Measurements from ENCODE around the gene DOK3.
A peak's percentile ranks its signal among the peaks of the same experiment; 100 is the strongest.

The DOK3 gene

DNA sequence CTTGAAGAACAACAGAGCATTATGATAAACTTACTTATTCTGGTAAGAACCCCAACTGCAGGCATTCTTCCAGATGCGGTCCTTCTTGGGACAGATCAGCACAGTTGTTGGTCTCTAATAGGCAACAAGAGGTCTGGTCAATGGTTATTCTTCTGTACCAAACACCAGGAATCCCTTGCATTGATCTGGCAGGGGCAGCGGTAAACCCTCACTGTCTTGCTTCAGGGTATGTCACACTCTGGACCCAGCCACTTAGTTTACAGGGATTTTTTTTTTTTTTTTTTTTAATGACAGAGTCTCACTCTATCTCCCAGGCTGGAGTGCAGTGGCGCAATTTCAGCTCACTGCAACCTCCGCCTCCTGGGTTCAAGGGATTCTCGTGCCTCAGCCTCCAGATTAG is 46.0 kb upstream of the DOK3 start:
- TF ChIP-seq OSR1 (CRISPR knock-in tag; IDR thresholded peaks at IDR 0.05), result no peak
- no peak for ATAC-seq

DNA sequence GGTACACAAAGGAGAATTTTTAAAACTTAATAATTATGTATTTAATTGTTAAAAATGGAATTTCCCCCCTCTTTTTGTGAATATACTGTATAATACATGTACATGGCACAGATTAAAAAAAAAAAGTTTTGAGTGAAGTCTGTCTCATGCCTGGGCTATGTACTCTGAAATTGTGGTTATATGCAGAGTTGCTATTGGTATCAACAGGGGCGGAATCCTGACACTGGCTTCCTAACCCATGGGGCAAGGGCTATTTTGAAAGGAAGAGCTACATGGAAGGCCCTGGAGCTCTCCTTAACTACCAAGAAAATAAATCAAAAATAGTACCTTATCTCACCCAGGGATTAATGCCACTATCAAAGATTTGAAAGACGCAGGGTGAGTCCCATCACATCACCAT is 45.6 kb upstream of the DOK3 start:
- ATAC-seq, result no peak
- TF ChIP-seq, protein P1, sequence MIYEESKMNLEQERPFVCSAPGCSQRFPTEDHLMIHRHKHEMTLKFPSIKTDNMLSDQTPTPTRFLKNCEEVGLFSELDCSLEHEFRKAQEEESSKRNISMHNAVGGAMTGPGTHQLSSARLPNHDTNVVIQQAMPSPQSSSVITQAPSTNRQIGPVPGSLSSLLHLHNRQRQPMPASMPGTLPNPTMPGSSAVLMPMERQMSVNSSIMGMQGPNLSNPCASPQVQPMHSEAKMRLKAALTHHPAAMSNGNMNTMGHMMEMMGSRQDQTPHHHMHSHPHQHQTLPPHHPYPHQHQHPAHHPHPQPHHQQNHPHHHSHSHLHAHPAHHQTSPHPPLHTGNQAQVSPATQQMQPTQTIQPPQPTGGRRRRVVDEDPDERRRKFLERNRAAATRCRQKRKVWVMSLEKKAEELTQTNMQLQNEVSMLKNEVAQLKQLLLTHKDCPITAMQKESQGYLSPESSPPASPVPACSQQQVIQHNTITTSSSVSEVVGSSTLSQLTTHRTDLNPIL (CRISPR knock-in tag; IDR thresholded peaks at IDR 0.05; ENCODE audit: low read depth), result no peak
- no peak for TF ChIP-seq SNAI2 (CRISPR knock-in tag; IDR thresholded peaks at IDR 0.05)
- no peak for TF ChIP-seq TOX (CRISPR knock-in tag; IDR thresholded peaks at IDR 0.05; ENCODE audit: borderline replicate concordance)

DNA sequence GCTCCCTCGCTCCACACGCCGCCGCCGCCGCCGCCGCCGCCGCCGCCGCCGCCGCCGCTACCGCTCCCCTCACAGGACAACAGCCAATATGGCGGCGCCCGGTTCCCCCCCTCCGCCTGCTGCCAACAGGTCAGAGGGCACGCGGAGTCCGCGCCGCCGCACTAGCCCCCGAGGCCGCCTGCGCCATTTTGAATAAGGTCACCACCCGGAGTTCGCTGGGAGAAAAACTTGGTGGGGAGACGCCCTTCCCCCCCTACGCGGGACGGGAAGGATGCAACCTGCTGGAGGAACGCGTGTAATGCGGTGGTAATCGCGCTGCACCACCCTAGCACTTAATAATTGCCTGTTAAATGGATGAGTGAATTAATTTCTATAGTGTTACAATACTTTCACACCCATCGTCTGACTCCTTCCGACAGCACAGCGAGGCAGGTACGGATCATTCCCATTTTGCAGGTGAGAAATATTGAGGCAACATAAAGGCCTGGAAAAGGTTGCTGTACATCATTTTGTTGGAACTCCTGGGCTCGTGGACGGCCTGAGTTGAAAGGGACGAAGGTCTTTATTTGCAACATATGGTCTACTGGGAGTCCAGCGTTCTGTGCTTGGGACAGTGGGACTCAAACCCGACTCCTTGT is 45.0 kb upstream of the DOK3 start, which contains the start of gene FAM193B:
Gene FAM193B, minus strand, starts transcription at position 90 of the 638 bp plus-strand sequence. CDS start 105 bp downstream, outside the sequence.
- TF ChIP-seq GLIS3 (CRISPR knock-in tag; IDR thresholded peaks at IDR 0.05) (no peak), ZFP3 (CRISPR knock-in tag; IDR thresholded peaks at IDR 0.05) (no peak)
- TF ChIP-seq, protein P2, sequence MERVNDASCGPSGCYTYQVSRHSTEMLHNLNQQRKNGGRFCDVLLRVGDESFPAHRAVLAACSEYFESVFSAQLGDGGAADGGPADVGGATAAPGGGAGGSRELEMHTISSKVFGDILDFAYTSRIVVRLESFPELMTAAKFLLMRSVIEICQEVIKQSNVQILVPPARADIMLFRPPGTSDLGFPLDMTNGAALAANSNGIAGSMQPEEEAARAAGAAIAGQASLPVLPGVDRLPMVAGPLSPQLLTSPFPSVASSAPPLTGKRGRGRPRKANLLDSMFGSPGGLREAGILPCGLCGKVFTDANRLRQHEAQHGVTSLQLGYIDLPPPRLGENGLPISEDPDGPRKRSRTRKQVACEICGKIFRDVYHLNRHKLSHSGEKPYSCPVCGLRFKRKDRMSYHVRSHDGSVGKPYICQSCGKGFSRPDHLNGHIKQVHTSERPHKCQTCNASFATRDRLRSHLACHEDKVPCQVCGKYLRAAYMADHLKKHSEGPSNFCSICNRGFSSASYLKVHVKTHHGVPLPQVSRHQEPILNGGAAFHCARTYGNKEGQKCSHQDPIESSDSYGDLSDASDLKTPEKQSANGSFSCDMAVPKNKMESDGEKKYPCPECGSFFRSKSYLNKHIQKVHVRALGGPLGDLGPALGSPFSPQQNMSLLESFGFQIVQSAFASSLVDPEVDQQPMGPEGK (CRISPR knock-in tag; IDR thresholded peaks at IDR 0.05; ENCODE audit: borderline replicate concordance), result 0 out of 2 replicates have a peak, but pooled peaks have one; percentile 50
- ATAC-seq, result peak; percentile 87

DNA sequence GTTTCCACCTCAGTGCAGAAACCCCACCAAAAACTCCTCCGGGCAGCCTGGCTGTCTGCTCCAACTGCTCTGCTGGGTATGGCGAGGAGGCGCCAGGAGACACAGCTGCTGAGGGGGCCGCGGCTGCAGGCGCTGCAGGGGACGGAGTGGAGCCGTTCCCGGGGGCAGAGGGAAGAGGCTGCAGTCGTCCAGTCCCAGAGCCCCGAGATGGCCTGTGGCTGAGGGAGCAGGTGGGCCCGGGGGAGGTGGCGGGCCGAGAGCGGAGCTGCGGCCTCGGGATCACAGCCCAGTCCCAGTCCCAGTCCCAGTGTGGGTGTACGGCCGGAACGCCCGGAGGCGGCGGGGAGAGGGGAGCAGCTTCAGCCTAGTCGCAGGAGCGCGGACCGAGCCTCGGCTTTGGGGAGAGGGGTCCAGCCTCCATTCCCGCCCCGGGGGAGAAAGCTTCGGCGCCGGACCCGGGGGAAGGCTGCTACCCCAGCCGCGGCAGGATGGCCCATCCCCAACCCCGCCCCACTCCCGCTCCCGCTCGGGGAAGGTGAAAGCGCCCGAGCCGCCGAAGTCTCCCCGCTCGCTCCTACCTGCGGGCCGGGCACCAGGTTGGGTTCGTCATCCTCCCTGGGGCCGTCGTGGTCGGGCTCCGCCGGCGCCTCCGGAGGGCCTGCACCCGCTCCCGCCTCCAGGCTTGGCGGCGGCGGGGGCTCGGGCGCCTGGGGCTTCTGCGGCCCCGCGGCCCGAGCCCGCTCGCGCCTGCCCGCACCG is 44.2 kb upstream of the DOK3 start:
- TF ChIP-seq, protein P2 (CRISPR knock-in tag; IDR thresholded peaks at IDR 0.05; ENCODE audit: borderline replicate concordance), result no peak
- ATAC-seq, result peak; percentile 74

DNA sequence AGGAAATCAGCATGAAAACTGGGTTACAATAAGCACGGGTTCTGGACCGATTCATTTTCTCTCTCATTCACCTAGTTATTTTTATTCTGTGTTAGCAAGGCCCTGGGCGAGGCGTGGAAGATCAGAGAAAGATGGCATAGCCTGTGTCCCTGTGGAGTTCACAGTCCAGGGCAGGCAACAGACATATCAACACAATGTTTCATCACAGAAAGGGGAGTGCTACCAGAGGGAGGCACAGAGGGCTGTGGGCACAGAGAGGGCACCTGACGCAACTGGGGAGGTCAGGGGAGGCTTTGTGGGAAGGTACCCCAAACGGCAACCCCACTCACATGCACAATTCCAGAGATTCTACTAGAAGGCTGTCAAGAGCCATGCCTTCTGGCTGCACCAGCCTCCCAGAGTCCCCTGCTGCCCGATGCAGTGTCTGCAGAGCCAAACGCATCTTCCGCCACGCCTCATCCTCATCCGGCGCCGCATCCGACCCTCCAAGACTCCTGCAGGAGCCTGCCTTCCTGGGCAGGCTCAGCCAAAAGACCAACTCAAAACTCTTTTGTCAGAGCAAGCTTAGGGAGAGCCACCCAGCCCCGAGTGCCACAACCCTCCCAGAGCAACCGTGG is 43.3 kb upstream of the DOK3 start:
- ATAC-seq, result peak; percentile 60
- TF ChIP-seq, protein P1 (CRISPR knock-in tag; IDR thresholded peaks at IDR 0.05; ENCODE audit: low read depth), result no peak
- no peak for TF ChIP-seq SNAI2 (CRISPR knock-in tag; IDR thresholded peaks at IDR 0.05)
- TF ChIP-seq ARNTL (CRISPR knock-in tag; IDR thresholded peaks at IDR 0.05; ENCODE audit: borderline replicate concordance, low read depth), result no peak
- TF ChIP-seq, protein P3, sequence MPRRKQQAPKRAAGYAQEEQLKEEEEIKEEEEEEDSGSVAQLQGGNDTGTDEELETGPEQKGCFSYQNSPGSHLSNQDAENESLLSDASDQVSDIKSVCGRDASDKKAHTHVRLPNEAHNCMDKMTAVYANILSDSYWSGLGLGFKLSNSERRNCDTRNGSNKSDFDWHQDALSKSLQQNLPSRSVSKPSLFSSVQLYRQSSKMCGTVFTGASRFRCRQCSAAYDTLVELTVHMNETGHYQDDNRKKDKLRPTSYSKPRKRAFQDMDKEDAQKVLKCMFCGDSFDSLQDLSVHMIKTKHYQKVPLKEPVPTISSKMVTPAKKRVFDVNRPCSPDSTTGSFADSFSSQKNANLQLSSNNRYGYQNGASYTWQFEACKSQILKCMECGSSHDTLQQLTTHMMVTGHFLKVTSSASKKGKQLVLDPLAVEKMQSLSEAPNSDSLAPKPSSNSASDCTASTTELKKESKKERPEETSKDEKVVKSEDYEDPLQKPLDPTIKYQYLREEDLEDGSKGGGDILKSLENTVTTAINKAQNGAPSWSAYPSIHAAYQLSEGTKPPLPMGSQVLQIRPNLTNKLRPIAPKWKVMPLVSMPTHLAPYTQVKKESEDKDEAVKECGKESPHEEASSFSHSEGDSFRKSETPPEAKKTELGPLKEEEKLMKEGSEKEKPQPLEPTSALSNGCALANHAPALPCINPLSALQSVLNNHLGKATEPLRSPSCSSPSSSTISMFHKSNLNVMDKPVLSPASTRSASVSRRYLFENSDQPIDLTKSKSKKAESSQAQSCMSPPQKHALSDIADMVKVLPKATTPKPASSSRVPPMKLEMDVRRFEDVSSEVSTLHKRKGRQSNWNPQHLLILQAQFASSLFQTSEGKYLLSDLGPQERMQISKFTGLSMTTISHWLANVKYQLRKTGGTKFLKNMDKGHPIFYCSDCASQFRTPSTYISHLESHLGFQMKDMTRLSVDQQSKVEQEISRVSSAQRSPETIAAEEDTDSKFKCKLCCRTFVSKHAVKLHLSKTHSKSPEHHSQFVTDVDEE (CRISPR knock-in tag; IDR thresholded peaks at IDR 0.05), result no peak
- no peak for TF ChIP-seq ISL1 (CRISPR knock-in tag; IDR thresholded peaks at IDR 0.05)
- TF ChIP-seq RARB (CRISPR knock-in tag; IDR thresholded peaks at IDR 0.05), result no peak
- TF ChIP-seq, protein P2 (CRISPR knock-in tag; IDR thresholded peaks at IDR 0.05; ENCODE audit: borderline replicate concordance), result no peak
- TF ChIP-seq CSDC2 (CRISPR knock-in tag; IDR thresholded peaks at IDR 0.05), result no peak
- no peak for TF ChIP-seq TCF4 (CRISPR knock-in tag; IDR thresholded peaks at IDR 0.05; ENCODE audit: borderline replicate concordance)
- no peak for TF ChIP-seq ESRRG (CRISPR knock-in tag; IDR thresholded peaks at IDR 0.05)
- no peak for TF ChIP-seq ZC3H10 (CRISPR knock-in tag; IDR thresholded peaks at IDR 0.05)

Data from SK-N-SH treated with all-trans-retinoic acid at 6 μM for 48 hours (cell line).